K562 (cell line): ENCODE measurements around the gene SCAMP2. TPM values are rescaled to one million over a fixed set of nuclear protein-coding genes. Genes with fewer than 3 reads are reported as not detected.

Experiments used
- ATAC-seq: fragments of 200-7000 bp; cut with Tn5 transposase; 3 replicates; pipeline ENCODE4 v1.9.1; 2020; ENCODE audit warnings: moderate library complexity
- BruUV-seq: library from RNA; stranded (reverse); fragments of 400-500 nt; replicated peaks from 2 replicates; lab custom pipeline; 2021; lab: Mats Ljungman, UMichigan
- CTCF ChIA-PET: fragments of 300-600 bp; formaldehyde crosslinking; extraction: SDS; loops from one replicate; lab custom pipeline; 2021; ENCODE audit warnings: low intra/inter-chr PET ratio; lab: Yijun Ruan, JAX
- POLR2A ChIA-PET: fragments of 300-600, 350-650 bp; sonication (Branson Sonifier 250); formaldehyde crosslinking; extraction: SDS; loops from one replicate; lab custom pipeline; 2021; ENCODE audit warnings: antibody characterized with exemption, inconsistent platforms; lab: Yijun Ruan, JAX
- DNase-seq, 4 experiments: peaks; one replicate each; pipeline versions ENCODE4 v3.0.0 to v3.0.0-alpha.2; 2011 to 2018; ENCODE audit warnings: low spot score in 3 of 4, mixed read lengths in 3 of 4; ENCODE audit errors: extremely low read depth in 1 of 4
- FAIRE-seq: peaks from 2 replicates; lab custom pipeline; 2011; peaks lifted over from hg19 to GRCh38; lab: Jason Lieb, UNC
- H2AFZ ChIP-seq: 2 replicates; pipeline ENCODE4 v1.6.0; 2011; ENCODE audit warnings: low read depth, low read length, control low read depth, inconsistent platforms
- H3K27ac ChIP-seq: fragments of 200-600 bp; 3 replicates; pipeline ENCODE4 v1.8.0; 2011; ENCODE audit warnings: low read depth, mild to moderate bottlenecking, control low read depth, inconsistent platforms, low read length, moderate library complexity, mixed read lengths; ENCODE audit errors: extremely low read depth
- H3K27me3 ChIP-seq, 2 experiments: fragments of 300-600 bp in 1 of 2; 2 replicates in 1 of 2; 3 replicates in 1 of 2; pipeline versions ENCODE4 v1.6.0 to v1.8.0; 2011; ENCODE audit warnings: inconsistent platforms in 2 of 2, low read length in 2 of 2, mild to moderate bottlenecking in 1 of 2, mixed read lengths in 1 of 2, moderate library complexity in 1 of 2; ENCODE audit not compliant: control insufficient read depth in 2 of 2, insufficient read depth in 2 of 2
- H3K36me3 ChIP-seq: fragments of 300-600 bp; 3 replicates; pipeline ENCODE4 v1.8.0; 2011; ENCODE audit warnings: mild to moderate bottlenecking, low read length, inconsistent platforms; ENCODE audit not compliant: control insufficient read depth, insufficient read depth
- H3K4me1 ChIP-seq, 2 experiments: fragments of 200-600 bp in 1 of 2; replicated peaks in 1 of 2; 2 replicates in 1 of 2; 3 replicates in 1 of 2; pipeline versions ENCODE4 v1.5.1 to v1.8.0; 2011; ENCODE audit warnings: inconsistent platforms in 2 of 2, low read length in 2 of 2, mild to moderate bottlenecking in 1 of 2, mixed read lengths in 1 of 2, moderate library complexity in 1 of 2; ENCODE audit not compliant: control insufficient read depth in 2 of 2, insufficient read depth in 2 of 2
- H3K4me2 ChIP-seq: 2 replicates; pipeline ENCODE4 v1.6.1; 2011; ENCODE audit warnings: low read length, control low read depth, inconsistent platforms, mixed read lengths; ENCODE audit not compliant: insufficient read depth
- H3K4me3 ChIP-seq: fragments of 200-600 bp; sonication (generic), shearing (Covaris generic); 2 replicates; pipeline ENCODE4 v1.5.1; 2016; ENCODE audit warnings: control low read depth, inconsistent platforms
- H3K79me2 ChIP-seq: fragments of 200-600 bp; 3 replicates; pipeline ENCODE4 v1.8.0; 2011; ENCODE audit warnings: low read length, inconsistent platforms; ENCODE audit not compliant: control insufficient read depth, insufficient read depth
- H3K9ac ChIP-seq, 2 experiments: 2 replicates each; pipeline versions ENCODE4 v1.6.0 to v1.6.1; 2011; ENCODE audit warnings: low read depth in 2 of 2, low read length in 2 of 2, control low read depth in 1 of 2, inconsistent platforms in 1 of 2, mild to moderate bottlenecking in 1 of 2, mixed read lengths in 1 of 2; ENCODE audit not compliant: insufficient read depth in 1 of 2
- H3K9me1 ChIP-seq: one replicate; pipeline ENCODE4 v1.6.0; 2011; ENCODE audit warnings: inconsistent platforms, mild to moderate bottlenecking, low read length, moderate library complexity; ENCODE audit not compliant: control insufficient read depth, insufficient read depth
- H3K9me3 ChIP-seq: replicated peaks from 2 replicates; pipeline ENCODE4 v1.5.1; 2011; ENCODE audit warnings: low read depth, low read length, inconsistent platforms; ENCODE audit not compliant: control insufficient read depth, insufficient read depth
- H4K20me1 ChIP-seq: replicated peaks from 2 replicates; pipeline ENCODE4 v1.6.1; 2011; ENCODE audit warnings: low read length, inconsistent platforms, mixed read lengths; ENCODE audit not compliant: control insufficient read depth, insufficient read depth
- NFYB ChIP-seq: IDR thresholded peaks from 2 replicates; pipeline ENCODE4 v1.6.1; 2011; ENCODE audit warnings: mild to moderate bottlenecking, moderate library complexity; ENCODE audit not compliant: insufficient read length; ENCODE audit errors: extremely low read depth
- TAF7 ChIP-seq: fragments of 450-650 bp; IDR thresholded peaks from 2 replicates; pipeline ENCODE4 v1.6.1; 2016; ENCODE audit warnings: missing genetic modification characterization, missing compliant biosample characterization
- WGBS: fragments of 100-300 bp; shearing (Covaris generic); methylation state at CpG from one replicate; pipeline ENCODE4 v1.1.6; 2016; ENCODE audit warnings: low coverage, mixed read lengths; ENCODE audit not compliant: insufficient coverage; ENCODE audit errors: missing lambda C conversion rate; 5-methylcytosine and 5-hydroxymethylcytosine counted together
- in situ Hi-C: fragments of 300-500 bp; cut with MboI; formaldehyde crosslinking; loops from 4 replicates; pipeline ENCODE4 v1.15.0; 2018; ENCODE audit warnings: inconsistent platforms, mixed read lengths
- intact Hi-C: fragments of 100-400 bp; cut with micrococcal nuclease; formaldehyde crosslinking; loops from 2 replicates; pipeline ENCODE4 v1.14.2; 2022
- polyA plus RNA-seq, 8 experiments: library from polyadenylated mRNA; depleted of rRNA in 4 of 8; stranded (reverse) in 5 of 8; unstranded in 3 of 8; fragments of >200 nt; fragmentation: Nextera tagmentation in 2 of 8; fragmentation: Illumina TruSeq in 1 of 8; extraction: Ambion mirVana in 2 of 8; extraction: Trizol in 1 of 8; gene quantifications; 2 replicates each; pipeline versions ENCODE4 v1.2.1 to v1.2.3, GENCODE V29; 2011 to 2014; ENCODE audit warnings: inconsistent platforms in 1 of 8, missing spikeins in 1 of 8
- total RNA-seq, 7 experiments: library from RNA; depleted of rRNA in 6 of 7; stranded (reverse); fragments of >200 nt in 6 of 7; fragmentation: Illumina TruSeq in 2 of 7; extraction: Trizol in 2 of 7; gene quantifications; 2 replicates each; pipeline versions ENCODE4 v1.2.1 to v1.2.3, GENCODE V29; 2011 to 2021; ENCODE audit warnings: low replicate concordance in 1 of 7
- TF ChIP-seq, protein P1 (sequence below), 2 experiments: IDR thresholded peaks in 1 of 2; conservative IDR thresholded peaks in 1 of 2; 2 replicates each; pipeline ENCODE4 v1.6.1; 2016; ENCODE audit warnings: low read depth in 2 of 2, mild to moderate bottlenecking in 1 of 2, missing compliant biosample characterization in 1 of 2, missing genetic modification characterization in 1 of 2, moderate library complexity in 1 of 2
- TF ChIP-seq, protein P2 (sequence below): fragments of 250-450 bp; sonication (Bioruptor Pico); IDR thresholded peaks from 2 replicates; pipeline ENCODE4 v1.5.0; 2021; ENCODE audit warnings: mild to moderate bottlenecking, borderline replicate concordance
- TF ChIP-seq, protein P3 (sequence below): fragments of 450-650 bp; IDR thresholded peaks from 2 replicates; pipeline ENCODE4 v1.6.1; 2016; ENCODE audit warnings: low read depth

The SCAMP2 gene
- total and polyA plus RNA-seq, 9 of the 15 experiments (the other 6 are each of a cell fraction or from before 2014, with no cell fraction given) = 5.9 to 61.1 (median 20.1) TPM

DNA sequence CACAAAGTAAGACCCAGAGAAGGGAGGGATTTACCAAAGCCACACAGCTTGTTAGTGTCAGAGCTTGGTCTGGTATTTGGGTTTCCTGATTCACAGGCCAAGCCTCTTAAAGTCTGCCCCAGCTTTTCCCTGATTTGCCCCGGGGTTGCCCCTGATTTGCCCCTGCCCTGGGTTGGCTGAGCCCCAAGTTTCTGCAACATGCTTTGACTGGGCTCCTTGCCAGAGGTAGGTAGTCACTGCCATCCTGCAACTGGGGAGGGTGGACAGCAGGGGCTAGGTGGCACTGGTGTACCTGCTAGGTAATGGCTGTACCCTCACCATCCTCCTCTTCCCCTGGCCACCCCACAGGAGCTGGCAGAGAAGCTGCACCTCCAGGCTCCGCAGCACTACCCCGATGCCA, 19.1 kb upstream of the SCAMP2 start:
- H3K4me2 ChIP-seq = no peak overlapping the region
- POLR2A ChIA-PET = interaction anchor here (1.0 to 1.6 kb wide), 2 partner anchors 10 to 14 kb away, joined by 4 to 5 read pairs; partner anchors contain the start of gene FAM219B
- WGBS = 93% methylated on average over 3 of the region's 3 CpGs
- H3K9ac ChIP-seq = peak overlapping the region in 1 of 2 experiments; percentile 67; a peak in 1 of 4 replicates
- intact Hi-C loops = loop anchor here (5.0 kb wide), 1 partner anchor 50 kb away; the partner anchor contains the start of gene ULK3
- peaks cover 4% of the 10 kb centered on the region for H3K9me1 ChIP-seq
- no peaks in the 10 kb centered on the region for H3K9me3 ChIP-seq
- peaks cover 18 to 25% of the 10 kb centered on the region in 2 experiments; a peak in 4 of 5 replicates for H3K4me1 ChIP-seq
- in situ Hi-C loops = no loop called here
- BruUV-seq = no TSS peak
- no peaks in the 10 kb centered on the region; the same call in 1 of the 2 replicates for H4K20me1 ChIP-seq
- CTCF ChIA-PET = no interaction called here
- DNase-seq (no peak), ATAC-seq (no peak), FAIRE-seq (no peak)
- no peak overlapping the region for H3K4me3 ChIP-seq
- no peak overlapping the region for H3K27ac ChIP-seq
- peaks cover 24% of the 10 kb centered on the region for H3K79me2 ChIP-seq
- no peaks in the 10 kb centered on the region for H3K27me3 ChIP-seq
- H2AFZ ChIP-seq = no peak overlapping the region
- peaks cover 45% of the 10 kb centered on the region; the same call in 2 of the 3 replicates for H3K36me3 ChIP-seq
- TF ChIP-seq, protein P1, sequence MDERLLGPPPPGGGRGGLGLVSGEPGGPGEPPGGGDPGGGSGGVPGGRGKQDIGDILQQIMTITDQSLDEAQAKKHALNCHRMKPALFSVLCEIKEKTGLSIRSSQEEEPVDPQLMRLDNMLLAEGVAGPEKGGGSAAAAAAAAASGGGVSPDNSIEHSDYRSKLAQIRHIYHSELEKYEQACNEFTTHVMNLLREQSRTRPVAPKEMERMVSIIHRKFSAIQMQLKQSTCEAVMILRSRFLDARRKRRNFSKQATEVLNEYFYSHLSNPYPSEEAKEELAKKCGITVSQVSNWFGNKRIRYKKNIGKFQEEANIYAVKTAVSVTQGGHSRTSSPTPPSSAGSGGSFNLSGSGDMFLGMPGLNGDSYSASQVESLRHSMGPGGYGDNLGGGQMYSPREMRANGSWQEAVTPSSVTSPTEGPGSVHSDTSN (CRISPR knock-in tag; IDR thresholded peaks at IDR 0.05; ENCODE audit: low read depth) = no peak
- TF ChIP-seq, protein P1 (tag; conservative IDR thresholded peaks at IDR 0.05; ENCODE audit: low read depth) = no peak
- TF ChIP-seq, protein P2, sequence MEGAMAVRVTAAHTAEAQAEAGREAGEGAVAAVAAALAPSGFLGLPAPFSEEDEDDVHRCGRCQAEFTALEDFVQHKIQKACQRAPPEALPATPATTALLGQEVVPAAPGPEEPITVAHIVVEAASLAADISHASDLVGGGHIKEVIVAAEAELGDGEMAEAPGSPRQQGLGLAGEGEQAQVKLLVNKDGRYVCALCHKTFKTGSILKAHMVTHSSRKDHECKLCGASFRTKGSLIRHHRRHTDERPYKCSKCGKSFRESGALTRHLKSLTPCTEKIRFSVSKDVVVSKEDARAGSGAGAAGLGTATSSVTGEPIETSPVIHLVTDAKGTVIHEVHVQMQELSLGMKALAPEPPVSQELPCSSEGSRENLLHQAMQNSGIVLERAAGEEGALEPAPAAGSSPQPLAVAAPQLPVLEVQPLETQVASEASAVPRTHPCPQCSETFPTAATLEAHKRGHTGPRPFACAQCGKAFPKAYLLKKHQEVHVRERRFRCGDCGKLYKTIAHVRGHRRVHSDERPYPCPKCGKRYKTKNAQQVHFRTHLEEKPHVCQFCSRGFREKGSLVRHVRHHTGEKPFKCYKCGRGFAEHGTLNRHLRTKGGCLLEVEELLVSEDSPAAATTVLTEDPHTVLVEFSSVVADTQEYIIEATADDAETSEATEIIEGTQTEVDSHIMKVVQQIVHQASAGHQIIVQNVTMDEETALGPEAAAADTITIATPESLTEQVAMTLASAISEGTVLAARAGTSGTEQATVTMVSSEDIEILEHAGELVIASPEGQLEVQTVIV (CRISPR knock-in tag) = no peak
- TF ChIP-seq, protein P3, sequence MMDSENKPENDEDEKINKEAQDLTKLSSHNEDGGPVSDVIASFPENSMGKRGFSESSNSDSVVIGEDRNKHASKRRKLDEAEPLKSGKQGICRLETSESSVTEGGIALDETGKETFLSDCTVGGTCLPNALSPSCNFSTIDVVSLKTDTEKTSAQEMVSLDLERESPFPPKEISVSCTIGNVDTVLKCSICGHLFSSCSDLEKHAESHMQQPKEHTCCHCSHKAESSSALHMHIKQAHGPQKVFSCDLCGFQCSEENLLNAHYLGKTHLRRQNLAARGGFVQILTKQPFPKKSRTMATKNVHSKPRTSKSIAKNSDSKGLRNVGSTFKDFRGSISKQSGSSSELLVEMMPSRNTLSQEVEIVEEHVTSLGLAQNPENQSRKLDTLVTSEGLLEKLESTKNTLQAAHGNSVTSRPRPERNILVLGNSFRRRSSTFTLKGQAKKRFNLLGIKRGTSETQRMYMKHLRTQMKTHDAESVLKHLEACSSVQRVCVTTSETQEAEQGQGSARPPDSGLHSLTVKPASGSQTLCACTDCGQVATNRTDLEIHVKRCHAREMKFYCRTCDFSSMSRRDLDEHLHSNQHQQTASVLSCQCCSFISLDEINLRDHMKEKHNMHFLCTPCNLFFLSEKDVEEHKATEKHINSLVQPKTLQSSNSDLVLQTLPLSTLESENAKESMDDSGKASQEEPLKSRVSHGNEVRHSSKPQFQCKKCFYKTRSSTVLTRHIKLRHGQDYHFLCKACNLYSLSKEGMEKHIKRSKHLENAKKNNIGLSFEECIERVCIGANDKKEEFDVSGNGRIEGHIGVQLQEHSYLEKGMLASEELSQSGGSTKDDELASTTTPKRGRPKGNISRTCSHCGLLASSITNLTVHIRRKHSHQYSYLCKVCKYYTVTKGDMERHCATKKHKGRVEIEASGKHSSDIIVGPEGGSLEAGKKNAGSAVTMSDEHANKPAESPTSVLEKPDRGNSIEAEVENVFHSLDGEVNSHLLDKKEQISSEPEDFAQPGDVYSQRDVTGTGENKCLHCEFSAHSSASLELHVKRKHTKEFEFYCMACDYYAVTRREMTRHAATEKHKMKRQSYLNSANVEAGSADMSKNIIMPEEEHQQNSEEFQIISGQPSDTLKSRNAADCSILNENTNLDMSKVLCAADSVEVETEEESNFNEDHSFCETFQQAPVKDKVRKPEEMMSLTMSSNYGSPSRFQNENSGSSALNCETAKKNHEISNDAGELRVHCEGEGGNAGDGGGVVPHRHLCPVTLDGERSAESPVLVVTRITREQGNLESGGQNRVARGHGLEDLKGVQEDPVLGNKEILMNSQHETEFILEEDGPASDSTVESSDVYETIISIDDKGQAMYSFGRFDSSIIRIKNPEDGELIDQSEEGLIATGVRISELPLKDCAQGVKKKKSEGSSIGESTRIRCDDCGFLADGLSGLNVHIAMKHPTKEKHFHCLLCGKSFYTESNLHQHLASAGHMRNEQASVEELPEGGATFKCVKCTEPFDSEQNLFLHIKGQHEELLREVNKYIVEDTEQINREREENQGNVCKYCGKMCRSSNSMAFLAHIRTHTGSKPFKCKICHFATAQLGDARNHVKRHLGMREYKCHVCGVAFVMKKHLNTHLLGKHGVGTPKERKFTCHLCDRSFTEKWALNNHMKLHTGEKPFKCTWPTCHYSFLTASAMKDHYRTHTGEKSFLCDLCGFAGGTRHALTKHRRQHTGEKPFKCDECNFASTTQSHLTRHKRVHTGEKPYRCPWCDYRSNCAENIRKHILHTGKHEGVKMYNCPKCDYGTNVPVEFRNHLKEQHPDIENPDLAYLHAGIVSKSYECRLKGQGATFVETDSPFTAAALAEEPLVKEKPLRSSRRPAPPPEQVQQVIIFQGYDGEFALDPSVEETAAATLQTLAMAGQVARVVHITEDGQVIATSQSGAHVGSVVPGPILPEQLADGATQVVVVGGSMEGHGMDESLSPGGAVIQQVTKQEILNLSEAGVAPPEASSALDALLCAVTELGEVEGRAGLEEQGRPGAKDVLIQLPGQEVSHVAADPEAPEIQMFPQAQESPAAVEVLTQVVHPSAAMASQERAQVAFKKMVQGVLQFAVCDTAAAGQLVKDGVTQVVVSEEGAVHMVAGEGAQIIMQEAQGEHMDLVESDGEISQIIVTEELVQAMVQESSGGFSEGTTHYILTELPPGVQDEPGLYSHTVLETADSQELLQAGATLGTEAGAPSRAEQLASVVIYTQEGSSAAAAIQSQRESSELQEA = no peak
- TF ChIP-seq NFYB (no peak), TAF7 (no peak)
